GM18517 (cell line): ENCODE measurements around the gene GRID1.

Experiments
- ATAC-seq: cut with Tn5 transposase; IDR thresholded peaks from one replicate; pipeline ENCODE4 v1.9.1; 2021; ENCODE audit warnings: mild to moderate bottlenecking, moderate library complexity; ENCODE audit not compliant: unreplicated experiment

Gene GRID1

DNA sequence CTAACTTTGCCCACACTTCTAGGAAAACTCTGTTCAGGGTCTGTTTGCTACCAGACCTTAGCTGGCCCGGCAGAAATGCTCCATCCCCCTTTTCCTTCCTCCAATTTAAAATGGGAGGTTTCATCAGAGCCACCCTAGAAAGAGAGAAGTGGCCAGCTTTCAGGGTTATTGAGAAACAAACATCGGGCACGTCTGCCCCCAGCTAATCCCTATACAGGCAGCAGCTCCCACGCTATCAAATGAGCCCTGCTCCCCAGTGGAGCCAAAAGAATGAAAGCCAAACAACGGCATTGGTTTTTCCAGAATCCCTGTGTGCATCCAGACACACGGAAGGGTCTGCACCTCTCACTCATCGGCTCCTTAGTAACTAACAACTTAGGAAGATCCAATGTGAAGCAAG, 132.5 kb downstream of the GRID1 start:
- no peak for ATAC-seq

DNA sequence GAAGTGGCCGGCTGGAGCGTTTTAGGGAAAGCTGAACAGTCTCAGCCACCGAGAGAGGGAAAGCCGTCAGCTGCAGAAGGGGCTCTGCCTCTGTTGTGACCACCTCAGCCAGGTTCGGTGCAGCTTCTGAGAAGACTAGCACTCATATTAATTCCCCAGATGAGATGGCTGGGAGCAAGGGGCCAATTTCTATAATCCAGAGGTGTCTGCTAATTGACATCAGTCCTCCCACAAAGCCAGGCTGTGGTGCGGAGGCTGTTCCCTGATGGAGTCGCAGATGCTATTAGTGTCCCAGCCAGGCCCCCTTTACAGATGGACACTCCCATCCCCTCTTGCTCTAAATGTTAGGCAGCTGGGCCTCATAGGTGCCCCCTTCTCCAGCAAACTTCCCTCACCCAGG, 133.5 kb downstream of the GRID1 start:
- no peak for ATAC-seq

DNA sequence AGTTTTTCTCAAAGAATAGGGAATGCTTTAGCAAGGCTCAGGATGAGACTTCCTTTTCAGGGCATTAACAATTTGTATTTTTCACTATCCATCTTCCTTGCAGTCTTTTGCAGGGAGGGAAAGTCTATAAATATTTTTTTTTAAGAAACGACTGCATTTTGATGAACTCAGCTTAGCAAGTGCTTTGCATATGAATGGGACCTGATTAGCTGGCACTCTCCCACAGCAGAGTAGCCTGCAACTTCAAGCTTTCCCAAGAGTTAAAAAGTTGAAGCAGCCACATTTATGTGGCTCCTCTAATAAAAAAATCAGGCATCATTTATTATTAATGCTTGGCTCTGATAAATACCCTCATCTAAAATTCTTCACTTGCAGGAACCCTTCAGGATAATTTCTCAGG, 134.0 kb downstream of the GRID1 start:
- ATAC-seq = no peak

DNA sequence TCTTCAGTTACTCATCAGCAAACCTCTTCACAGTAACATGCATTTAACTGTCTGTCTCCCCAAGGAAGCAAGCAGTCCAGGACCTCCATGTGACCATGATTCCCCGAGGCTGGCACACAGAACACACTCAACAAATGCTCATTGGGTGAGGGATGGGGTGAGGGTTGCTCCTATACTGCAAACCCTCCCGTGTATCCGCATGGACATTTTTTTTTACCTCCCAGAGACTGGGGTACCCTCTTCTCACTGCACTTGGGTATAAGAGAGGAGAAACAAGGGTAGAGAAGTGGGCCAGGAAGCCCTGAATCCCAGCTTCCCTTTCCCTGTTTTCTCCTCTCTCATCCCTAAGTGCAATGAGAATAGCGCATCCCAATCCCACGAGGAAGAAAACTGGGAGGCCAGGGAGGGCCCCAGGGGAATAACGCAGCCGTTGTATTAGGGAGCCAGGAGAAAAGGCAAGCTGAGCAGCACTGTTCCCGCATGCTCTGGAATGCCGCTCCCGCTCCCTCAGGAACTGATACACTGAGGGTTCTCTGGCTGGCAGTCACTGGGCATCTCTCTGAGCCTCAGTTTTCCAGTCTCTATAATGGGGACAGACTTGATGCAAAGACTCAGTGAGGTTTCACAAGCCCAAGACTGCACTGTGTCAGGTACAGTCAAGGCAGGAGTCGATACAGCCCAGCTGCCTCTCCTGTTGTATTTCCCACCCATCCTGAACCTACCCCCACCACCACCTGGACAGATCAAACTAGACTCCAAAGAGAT, 134.6 kb downstream of the GRID1 start:
- ATAC-seq = no peak

DNA sequence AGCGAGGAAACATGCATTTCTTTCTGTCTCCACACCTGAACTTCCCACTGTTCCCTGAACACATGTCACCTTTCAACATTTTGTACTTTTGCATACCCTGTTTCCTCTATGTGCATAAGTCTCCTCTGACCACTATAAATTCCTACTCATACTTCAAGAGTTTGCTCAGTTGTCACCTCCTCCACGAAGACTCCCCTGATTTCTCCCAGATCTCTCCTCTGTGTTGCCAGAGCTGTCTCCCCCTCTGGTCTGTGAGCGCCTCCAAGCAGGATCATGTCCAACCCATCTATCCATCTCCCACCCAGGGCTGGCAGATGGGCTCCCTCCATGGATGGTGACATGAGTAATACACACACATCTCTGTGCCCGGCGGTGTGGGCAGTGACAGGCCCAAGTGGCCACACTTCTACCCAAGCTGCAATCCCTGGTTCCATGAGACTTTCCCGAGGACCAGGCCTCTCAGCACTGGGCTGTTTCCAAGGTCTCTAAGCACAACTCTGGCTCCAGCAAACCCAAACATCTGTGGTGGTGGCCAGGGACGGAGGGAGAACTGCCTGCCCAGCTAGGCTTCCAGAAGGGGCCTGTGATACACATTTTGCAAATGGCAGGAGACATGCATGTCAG, 135.9 kb downstream of the GRID1 start:
- no peak for ATAC-seq

DNA sequence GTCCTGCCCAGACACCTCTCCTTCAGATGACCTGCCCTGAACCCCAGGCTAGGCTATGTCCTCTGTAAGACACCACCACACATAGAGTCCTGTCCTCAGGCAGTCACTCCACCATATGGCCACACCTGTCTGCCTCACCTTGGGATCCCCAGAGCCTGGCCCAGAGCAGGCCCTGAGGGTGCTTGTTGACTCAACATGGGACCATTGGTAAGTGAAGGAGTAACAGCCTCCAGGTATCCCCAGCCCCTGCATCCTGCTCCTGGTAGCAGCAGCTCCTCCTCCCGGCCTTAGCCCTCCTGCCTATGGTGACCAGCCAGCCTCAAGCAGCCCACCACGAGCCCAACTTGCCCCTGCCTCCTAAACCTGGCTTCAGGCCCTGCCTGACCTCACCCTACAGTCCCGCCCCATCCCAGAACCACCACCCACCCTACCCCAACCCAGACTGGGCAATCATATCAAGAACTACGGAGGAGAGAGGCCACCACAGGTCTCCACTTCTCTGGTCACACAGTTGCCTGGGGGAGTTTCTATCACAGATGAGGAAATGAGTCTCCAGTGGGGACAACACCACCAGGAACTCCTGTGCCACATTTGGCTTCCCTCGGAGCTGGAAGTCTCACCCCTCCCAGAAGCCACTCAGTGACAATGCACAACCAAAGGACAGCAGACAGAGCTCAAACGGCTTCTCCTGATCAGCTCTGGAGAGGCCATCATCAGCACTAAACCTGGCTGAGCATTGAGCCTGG, 136.6 kb downstream of the GRID1 start:
- ATAC-seq = no peak

GRCh38 chr10:86229376-86229775, 137.2 kb downstream of the GRID1 start:
- no peak for ATAC-seq

- ATAC-seq = no peak
These were observed 138.9 kb downstream of the GRID1 start for GRCh38 chr10:86227501-86228258.

DNA sequence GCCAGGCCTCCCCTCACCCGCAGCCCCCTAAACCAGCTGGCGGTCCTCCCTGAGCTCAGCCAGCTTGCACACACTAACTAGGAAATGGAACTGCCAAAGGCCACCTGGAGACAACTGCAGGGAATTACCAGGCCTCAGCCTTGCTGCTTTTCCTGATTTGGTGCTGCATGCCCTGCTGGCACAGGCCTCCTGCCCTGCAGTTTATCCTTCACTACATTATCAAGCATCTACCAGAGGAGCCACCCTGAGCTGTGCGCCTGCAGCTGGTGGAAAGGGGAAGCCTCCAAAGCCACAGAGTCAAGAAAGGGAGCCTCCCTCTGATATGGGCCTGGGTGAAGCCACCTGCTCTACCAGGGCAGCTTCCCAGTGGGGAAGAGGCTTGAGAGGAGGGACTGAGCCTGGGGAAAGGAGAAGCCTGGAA, 139.8 kb downstream of the GRID1 start:
- ATAC-seq = no peak

GRCh38 chr10:86226016-86226415, 140.6 kb downstream of the GRID1 start:
- ATAC-seq = no peak

- no peak for ATAC-seq
These were observed 141.4 kb downstream of the GRID1 start for GRCh38 chr10:86225103-86225782.

- ATAC-seq = no peak
These were observed 142.1 kb downstream of the GRID1 start for GRCh38 chr10:86224354-86225102.

DNA sequence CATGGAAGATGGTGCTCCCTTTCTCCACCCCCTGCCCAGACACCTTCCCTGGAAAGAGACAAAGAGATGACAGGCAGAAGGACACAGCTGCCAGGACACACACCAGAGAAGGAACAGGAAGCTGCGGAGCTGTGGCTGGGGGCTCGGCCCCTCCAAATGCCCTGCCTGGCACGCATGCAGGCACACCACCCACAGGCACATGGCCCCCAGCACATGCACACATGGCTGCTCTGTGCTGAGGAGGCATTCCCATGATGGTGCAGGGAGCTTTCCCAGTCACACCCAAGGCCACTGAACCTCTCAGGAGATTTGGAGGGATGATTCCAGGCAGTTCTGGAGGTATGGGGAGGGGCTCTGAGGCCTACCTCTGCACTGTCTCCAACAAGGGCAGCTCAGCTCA, 143.3 kb downstream of the GRID1 start:
- no peak for ATAC-seq

DNA sequence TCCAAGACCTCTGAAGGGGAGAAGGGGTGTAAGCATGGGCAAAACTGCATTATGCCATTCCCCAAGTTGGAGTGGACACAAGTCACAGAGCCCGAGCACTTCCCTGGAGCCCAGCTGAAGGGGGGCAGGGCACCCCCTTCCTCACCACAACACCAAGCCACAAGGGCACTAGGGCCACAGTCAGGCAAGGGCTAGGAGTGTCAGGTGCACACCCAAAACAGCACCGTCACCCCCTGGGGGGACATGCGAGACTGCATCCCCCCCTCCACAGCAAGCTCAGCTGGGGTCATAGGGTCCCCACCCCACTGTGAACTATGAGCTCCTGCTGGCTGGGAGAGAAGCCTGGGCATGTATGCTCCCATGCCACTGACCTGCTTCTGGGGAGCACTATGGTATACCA, 143.9 kb downstream of the GRID1 start:
- ATAC-seq = no peak

- no peak for ATAC-seq
These were observed 144.3 kb downstream of the GRID1 start for GRCh38 chr10:86222336-86222650.

- ATAC-seq = no peak
These were observed 144.9 kb downstream of the GRID1 start for GRCh38 chr10:86221442-86222335.

DNA sequence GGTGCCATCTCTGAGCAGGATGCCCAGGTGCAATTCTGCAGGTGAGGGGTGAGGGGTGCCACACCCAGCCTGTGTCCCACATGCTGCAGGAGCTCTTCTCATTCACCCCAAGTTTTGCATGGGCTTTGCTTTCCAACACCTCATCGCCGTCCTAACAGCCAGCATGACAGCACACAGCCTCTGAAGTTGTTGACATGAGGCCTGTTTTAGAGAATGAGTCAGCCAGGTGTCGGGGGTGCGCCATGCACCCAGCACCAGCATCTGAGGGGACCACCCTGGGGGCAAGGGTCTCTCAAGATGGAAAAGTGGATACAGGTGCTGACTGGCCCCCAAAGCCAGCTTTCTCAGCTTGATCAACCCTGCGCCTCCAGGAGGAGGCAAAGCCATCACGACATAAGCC, 146.0 kb downstream of the GRID1 start:
- no peak for ATAC-seq

DNA sequence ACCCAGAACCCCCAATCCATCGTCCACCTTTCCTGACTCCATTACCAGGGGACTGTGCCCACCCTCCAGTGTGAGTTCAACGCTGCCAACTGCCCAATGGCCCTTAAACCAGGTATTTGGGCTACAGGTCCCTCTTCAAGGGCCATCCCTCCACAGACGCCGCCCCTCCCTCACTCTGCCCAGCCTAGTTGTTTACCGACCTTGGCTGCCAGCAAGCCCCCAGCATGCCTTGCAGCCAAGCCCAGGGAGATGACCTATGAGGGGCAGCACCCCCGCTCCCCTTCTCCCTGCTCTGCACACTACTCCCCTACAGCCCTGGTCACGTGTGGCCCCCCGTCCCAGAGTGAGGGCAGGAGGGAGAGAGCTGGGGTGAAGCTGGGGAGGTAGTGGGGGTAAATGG, 147.3 kb downstream of the GRID1 start:
- no peak for ATAC-seq

- ATAC-seq = no peak
These were observed 147.8 kb downstream of the GRID1 start for GRCh38 chr10:86218842-86219241.
